ENCODE results near the gene RHOB. TPM values are rescaled to one million over a fixed set of nuclear protein-coding genes. Genes with fewer than 3 reads are reported as not detected.

Gene RHOB
- total RNA-seq, 4 donors from 2014 or later = 61.7 to 245 (median 144) TPM

GRCh38 chr2:20453087-20453486 is 6.2 kb downstream of the RHOB start:
- Histone ChIP-seq H3K4me1 (peaks cover 12 to 78% (median 24%) of the 10 kb centered on the region in 3 donors), H3K27me3 (no peaks in the 10 kb centered on the region), H3K4me3 (no peak overlapping the region), H3K36me3 (peaks cover 0 to 15% (median 3%) of the 10 kb centered on the region in 3 donors), H3K9me3 (no peaks in the 10 kb centered on the region), H3K27ac (peak overlapping the region in 3 of 4 donors; percentile 97 to 100 (median 98))
- WGBS, 2 donors = 86 to 93% methylated on average over 3 of the region's 3 CpGs
- TF ChIP-seq POLR2A (IDR thresholded peaks at IDR 0.05) (no peak), CTCF (IDR thresholded peaks at IDR 0.05) (no peak)
- no peak for DNase-seq
- intact Hi-C loops (cut with DNase I) = no loop called here

GRCh38 chr2:20454036-20454981 is 7.4 kb downstream of the RHOB start:
- peaks cover 0 to 2% (median 0%) of the 10 kb centered on the region in 3 donors for H3K36me3 ChIP-seq
- TF ChIP-seq POLR2A (IDR thresholded peaks at IDR 0.05) = no peak
- TF ChIP-seq CTCF (IDR thresholded peaks at IDR 0.05) = no peak
- DNase-seq = no peak
- no peaks in the 10 kb centered on the region for H3K9me3 ChIP-seq
- H3K27ac ChIP-seq = peak overlapping the region in 3 of 4 donors; percentile 64 to 72 (median 68)
- H3K4me1 ChIP-seq = peaks cover 3 to 78% (median 24%) of the 10 kb centered on the region in 3 donors
- no peak overlapping the region for H3K4me3 ChIP-seq
- WGBS, 2 donors = 76 to 78% methylated on average over 7 of the region's 7 CpGs
- intact Hi-C loops (cut with DNase I) = no loop called here
- H3K27me3 ChIP-seq = no peaks in the 10 kb centered on the region

GRCh38 chr2:20455076-20455587 is 8.3 kb downstream of the RHOB start:
- no peaks in the 10 kb centered on the region for H3K36me3 ChIP-seq
- intact Hi-C loops (cut with DNase I) = no loop called here
- peaks cover 3 to 78% (median 19%) of the 10 kb centered on the region in 3 donors for H3K4me1 ChIP-seq
- no peaks in the 10 kb centered on the region for H3K27me3 ChIP-seq
- no peaks in the 10 kb centered on the region for H3K9me3 ChIP-seq
- 73 to 89% methylated on average over 3 of the region's 3 CpGs for WGBS, 2 donors
- peak overlapping the region in 3 of 4 donors; percentile 64 to 72 (median 68) for H3K27ac ChIP-seq
- no peak for DNase-seq
- no peak overlapping the region for H3K4me3 ChIP-seq
- TF ChIP-seq POLR2A (IDR thresholded peaks at IDR 0.05) (no peak), CTCF (IDR thresholded peaks at IDR 0.05) (no peak)

GRCh38 chr2:20456116-20456571 is 9.3 kb downstream of the RHOB start:
- TF ChIP-seq POLR2A (IDR thresholded peaks at IDR 0.05) (no peak), CTCF (IDR thresholded peaks at IDR 0.05) (no peak)
- Histone ChIP-seq H3K4me1 (peaks cover 0 to 71% (median 13%) of the 10 kb centered on the region in 3 donors), H3K4me3 (no peak overlapping the region), H3K27me3 (no peaks in the 10 kb centered on the region), H3K27ac (peak overlapping the region in 3 of 4 donors; percentile 17 to 72 (median 68)), H3K36me3 (no peaks in the 10 kb centered on the region), H3K9me3 (no peaks in the 10 kb centered on the region)
- intact Hi-C loops (cut with DNase I) = no loop called here
- no peak for DNase-seq
